ENCODE measurements around the gene ABCC4. TPM values are rescaled to one million over a fixed set of nuclear protein-coding genes. Genes with fewer than 3 reads are reported as not detected.

Gene ABCC4
- total and polyA plus RNA-seq, 2 of the 13 experiments (the other 11 are each of a cell fraction or from before 2014, with no cell fraction given): 4.2 to 11.3 TPM

DNA sequence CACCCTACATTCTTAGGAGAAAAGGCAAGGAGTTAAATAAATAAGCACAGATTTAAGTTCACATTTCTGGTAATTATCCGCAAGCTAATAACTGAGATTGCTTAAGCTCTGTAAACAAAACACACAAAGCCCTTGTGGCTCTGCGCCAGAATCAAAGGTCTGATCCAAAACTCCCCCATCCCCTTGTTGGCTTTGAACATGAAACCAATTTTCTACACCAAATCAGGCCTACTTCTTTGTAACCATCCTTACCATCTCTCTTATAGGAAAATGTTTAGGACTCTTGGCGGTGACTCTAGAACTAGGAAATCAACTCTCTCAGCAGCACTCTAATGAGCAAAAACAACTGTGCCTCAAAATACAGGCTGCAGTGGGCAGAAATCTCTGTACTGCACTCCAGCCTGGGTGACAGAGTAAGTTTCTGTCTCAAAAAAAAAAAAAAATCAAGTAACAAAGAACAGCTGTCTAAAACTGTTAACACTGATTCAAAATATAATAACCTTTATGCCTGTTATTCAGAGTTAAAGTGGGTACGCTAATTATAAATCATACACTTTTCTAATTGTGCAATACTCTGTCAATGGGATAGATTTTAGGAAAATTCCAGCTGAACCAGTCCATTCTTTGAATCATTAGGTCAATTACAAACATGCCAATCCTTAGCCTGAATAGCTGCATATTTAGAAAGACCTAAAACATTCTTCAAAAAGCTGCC, 25.8 kb downstream of the ABCC4 start (continued):
- TF ChIP-seq, protein P1, sequence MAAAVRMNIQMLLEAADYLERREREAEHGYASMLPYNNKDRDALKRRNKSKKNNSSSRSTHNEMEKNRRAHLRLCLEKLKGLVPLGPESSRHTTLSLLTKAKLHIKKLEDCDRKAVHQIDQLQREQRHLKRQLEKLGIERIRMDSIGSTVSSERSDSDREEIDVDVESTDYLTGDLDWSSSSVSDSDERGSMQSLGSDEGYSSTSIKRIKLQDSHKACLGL (CRISPR knock-in tag; IDR thresholded peaks at IDR 0.05): no peak
- TF ChIP-seq ZNF839 (CRISPR knock-in tag; IDR thresholded peaks at IDR 0.05; ENCODE audit: borderline replicate concordance) (no peak), ZNF773 (CRISPR knock-in tag; IDR thresholded peaks at IDR 0.05; ENCODE audit: borderline replicate concordance) (no peak), ZNF556 (CRISPR knock-in tag; IDR thresholded peaks at IDR 0.05; ENCODE audit: borderline replicate concordance) (no peak), RORA (CRISPR knock-in tag; IDR thresholded peaks at IDR 0.05) (no peak), FOXA3 (CRISPR knock-in tag; IDR thresholded peaks at IDR 0.05) (peak; percentile 26; the same call in 1 of the 2 replicates), POGZ (CRISPR knock-in tag; IDR thresholded peaks at IDR 0.05) (no peak), NCOA5 (CRISPR knock-in tag; IDR thresholded peaks at IDR 0.05) (no peak), FOSL2 (CRISPR knock-in tag; IDR thresholded peaks at IDR 0.05) (no peak), ZNF354B (CRISPR knock-in tag; IDR thresholded peaks at IDR 0.05) (no peak), ZNF138 (CRISPR knock-in tag; IDR thresholded peaks at IDR 0.05; ENCODE audit: low read depth) (no peak), GATAD1 (CRISPR knock-in tag; IDR thresholded peaks at IDR 0.05) (no peak), HMGXB3 (CRISPR knock-in tag; IDR thresholded peaks at IDR 0.05; ENCODE audit: borderline replicate concordance) (no peak), MIXL1 (CRISPR knock-in tag; IDR thresholded peaks at IDR 0.05) (no peak), MLLT10 (CRISPR knock-in tag; IDR thresholded peaks at IDR 0.05) (no peak), ZNF264 (CRISPR knock-in tag; IDR thresholded peaks at IDR 0.05) (no peak), TOPORS (CRISPR knock-in tag; IDR thresholded peaks at IDR 0.05) (no peak), SOX6 (IDR thresholded peaks at IDR 0.05) (no peak), SOX6 (CRISPR knock-in tag; IDR thresholded peaks at IDR 0.05) (peak; percentile 78), CCDC6 (CRISPR knock-in tag; IDR thresholded peaks at IDR 0.05) (no peak), ZNF44 (CRISPR knock-in tag; IDR thresholded peaks at IDR 0.05) (no peak), TRIM22 (IDR thresholded peaks at IDR 0.05) (no peak)
- TF ChIP-seq, protein P2, sequence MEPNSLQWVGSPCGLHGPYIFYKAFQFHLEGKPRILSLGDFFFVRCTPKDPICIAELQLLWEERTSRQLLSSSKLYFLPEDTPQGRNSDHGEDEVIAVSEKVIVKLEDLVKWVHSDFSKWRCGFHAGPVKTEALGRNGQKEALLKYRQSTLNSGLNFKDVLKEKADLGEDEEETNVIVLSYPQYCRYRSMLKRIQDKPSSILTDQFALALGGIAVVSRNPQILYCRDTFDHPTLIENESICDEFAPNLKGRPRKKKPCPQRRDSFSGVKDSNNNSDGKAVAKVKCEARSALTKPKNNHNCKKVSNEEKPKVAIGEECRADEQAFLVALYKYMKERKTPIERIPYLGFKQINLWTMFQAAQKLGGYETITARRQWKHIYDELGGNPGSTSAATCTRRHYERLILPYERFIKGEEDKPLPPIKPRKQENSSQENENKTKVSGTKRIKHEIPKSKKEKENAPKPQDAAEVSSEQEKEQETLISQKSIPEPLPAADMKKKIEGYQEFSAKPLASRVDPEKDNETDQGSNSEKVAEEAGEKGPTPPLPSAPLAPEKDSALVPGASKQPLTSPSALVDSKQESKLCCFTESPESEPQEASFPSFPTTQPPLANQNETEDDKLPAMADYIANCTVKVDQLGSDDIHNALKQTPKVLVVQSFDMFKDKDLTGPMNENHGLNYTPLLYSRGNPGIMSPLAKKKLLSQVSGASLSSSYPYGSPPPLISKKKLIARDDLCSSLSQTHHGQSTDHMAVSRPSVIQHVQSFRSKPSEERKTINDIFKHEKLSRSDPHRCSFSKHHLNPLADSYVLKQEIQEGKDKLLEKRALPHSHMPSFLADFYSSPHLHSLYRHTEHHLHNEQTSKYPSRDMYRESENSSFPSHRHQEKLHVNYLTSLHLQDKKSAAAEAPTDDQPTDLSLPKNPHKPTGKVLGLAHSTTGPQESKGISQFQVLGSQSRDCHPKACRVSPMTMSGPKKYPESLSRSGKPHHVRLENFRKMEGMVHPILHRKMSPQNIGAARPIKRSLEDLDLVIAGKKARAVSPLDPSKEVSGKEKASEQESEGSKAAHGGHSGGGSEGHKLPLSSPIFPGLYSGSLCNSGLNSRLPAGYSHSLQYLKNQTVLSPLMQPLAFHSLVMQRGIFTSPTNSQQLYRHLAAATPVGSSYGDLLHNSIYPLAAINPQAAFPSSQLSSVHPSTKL (CRISPR knock-in tag; IDR thresholded peaks at IDR 0.05): peak; percentile 53; the same call in 1 of the 2 replicates

Data from HepG2 (cell line).